Osteoblast (primary cell): ENCODE results near the gene PANK1. TPM values are rescaled to one million over a fixed set of nuclear protein-coding genes. Genes with fewer than 3 reads are reported as not detected.

Experiments
- DNase-seq: peaks from one replicate; pipeline ENCODE4 v3.0.0; 2011; ENCODE audit warnings: low spot score, mixed read lengths; ENCODE audit not compliant: insufficient read length; ENCODE audit errors: missing footprints
- H2AFZ ChIP-seq: 2 replicates; pipeline ENCODE4 v1.6.0; 2011; ENCODE audit warnings: mild to moderate bottlenecking, low read length
- H3K27ac ChIP-seq: 2 replicates; pipeline ENCODE4 v1.5.1; 2011; ENCODE audit warnings: mild to moderate bottlenecking, low read depth, low read length, moderate library complexity
- H3K27me3 ChIP-seq: 2 replicates; pipeline ENCODE4 v1.6.0; 2012; ENCODE audit warnings: mild to moderate bottlenecking, control low read depth, inconsistent platforms, low read length, moderate library complexity; ENCODE audit not compliant: insufficient read depth
- H3K36me3 ChIP-seq: 2 replicates; pipeline ENCODE4 v1.5.1; 2011; ENCODE audit warnings: mild to moderate bottlenecking, low read length, control low read depth, moderate library complexity; ENCODE audit not compliant: insufficient read depth
- H3K4me1 ChIP-seq: 2 replicates; pipeline ENCODE4 v1.5.1; 2011; ENCODE audit warnings: mild to moderate bottlenecking, low read length, control low read depth, moderate library complexity; ENCODE audit not compliant: insufficient read depth
- H3K4me2 ChIP-seq: 2 replicates; pipeline ENCODE4 v1.6.0; 2011; ENCODE audit warnings: mild to moderate bottlenecking, low read length; ENCODE audit not compliant: insufficient read depth
- H3K4me3 ChIP-seq: fragments of 200-600 bp; sonication (generic); 3 replicates; pipeline ENCODE4 v1.5.1; 2012; ENCODE audit warnings: mild to moderate bottlenecking, low read length, inconsistent platforms; ENCODE audit not compliant: insufficient read depth
- H3K79me2 ChIP-seq: 2 replicates; pipeline ENCODE4 v1.6.0; 2012; ENCODE audit warnings: mild to moderate bottlenecking, low read length, control low read depth, inconsistent platforms; ENCODE audit not compliant: insufficient read depth
- H3K9me3 ChIP-seq: 2 replicates; pipeline ENCODE4 v1.5.1; 2011; ENCODE audit warnings: low read depth, low read length, control low read depth
- H4K20me1 ChIP-seq: 2 replicates; pipeline ENCODE4 v1.6.0; 2012; ENCODE audit warnings: mild to moderate bottlenecking, low read length, control low read depth; ENCODE audit not compliant: insufficient read depth
- CTCF ChIP-seq: IDR thresholded peaks from 2 replicates; pipeline ENCODE4 v1.5.1; 2011; ENCODE audit warnings: mild to moderate bottlenecking, low read depth, low read length, moderate library complexity; ENCODE audit errors: extremely low read depth
- total RNA-seq: library from RNA; depleted of rRNA; stranded (reverse); fragments of >200 nt; gene quantifications from 2 replicates; pipeline ENCODE4 v1.2.3, GENCODE V29; 2012

The PANK1 gene
- total RNA-seq = 5.8 and 9.7 TPM in 2 replicates

- Histone ChIP-seq H3K27me3 (no peaks in the 10 kb centered on the region), H3K4me3 (peak within 1 kb of the TSS; percentile 77), H3K79me2 (peaks cover 30% of the 10 kb centered on the region), H3K4me2 (peak within 1 kb of the TSS; percentile 99), H3K4me1 (peaks cover 11% of the 10 kb centered on the region), H3K36me3 (no peaks in the 10 kb centered on the region), H4K20me1 (no peaks in the 10 kb centered on the region), H3K27ac (peak within 1 kb of the TSS; percentile 49), H2AFZ (peak within 1 kb of the TSS; percentile 98), H3K9me3 (no peaks in the 10 kb centered on the region)
- no peak for TF ChIP-seq CTCF
- DNase-seq = peak; percentile 94
These were observed at the start of gene PANK1 for GRCh38 chr10:89644967-89645741. TSS of gene PANK1 (minus strand) at chr10:89645242. CDS start at chr10:89644891, 351 bp downstream.

- no peaks in the 10 kb centered on the region for H3K36me3 ChIP-seq
- TF ChIP-seq CTCF = no peak
- no peaks in the 10 kb centered on the region for H3K4me1 ChIP-seq
- H3K79me2 ChIP-seq = no peaks in the 10 kb centered on the region
- no peak overlapping the region for H2AFZ ChIP-seq
- no peak overlapping the region for H3K27ac ChIP-seq
- no peak overlapping the region for H3K4me3 ChIP-seq
- DNase-seq = no peak
- no peak overlapping the region for H3K4me2 ChIP-seq
- H4K20me1 ChIP-seq = no peaks in the 10 kb centered on the region
- no peaks in the 10 kb centered on the region for H3K27me3 ChIP-seq
- no peaks in the 10 kb centered on the region for H3K9me3 ChIP-seq
These were observed 48.1 kb upstream of the PANK1 start for GRCh38 chr10:89693176-89693575.

GRCh38 chr10:89692416-89692815 lies 47.4 kb upstream of the PANK1 start:
- Histone ChIP-seq H3K4me2 (no peak overlapping the region), H3K36me3 (no peaks in the 10 kb centered on the region), H3K9me3 (no peaks in the 10 kb centered on the region), H3K4me1 (no peaks in the 10 kb centered on the region), H3K79me2 (no peaks in the 10 kb centered on the region), H2AFZ (no peak overlapping the region), H3K27ac (no peak overlapping the region), H3K4me3 (no peak overlapping the region), H4K20me1 (no peaks in the 10 kb centered on the region), H3K27me3 (no peaks in the 10 kb centered on the region)
- no peak for DNase-seq
- TF ChIP-seq CTCF = no peak

- Histone ChIP-seq H3K4me3 (no peak overlapping the region), H3K36me3 (no peaks in the 10 kb centered on the region), H3K79me2 (no peaks in the 10 kb centered on the region), H3K4me2 (no peak overlapping the region), H3K27ac (no peak overlapping the region), H2AFZ (no peak overlapping the region), H3K9me3 (no peaks in the 10 kb centered on the region), H3K4me1 (peaks cover under 1% of the 10 kb centered on the region), H3K27me3 (no peaks in the 10 kb centered on the region), H4K20me1 (no peaks in the 10 kb centered on the region)
- DNase-seq = no peak
- no peak for TF ChIP-seq CTCF
These were observed 45.0 kb upstream of the PANK1 start for GRCh38 chr10:89690027-89690426.
